HCT116 (cell line): ENCODE data around the gene NOC2L. TPM values are rescaled to one million over a fixed set of nuclear protein-coding genes. Genes with fewer than 3 reads are reported as not detected.
A peak's percentile ranks its signal among the peaks of the same experiment; 100 is the strongest.

Source experiments
- ATAC-seq: fragments of 200-7000 bp; cut with Tn5 transposase; 2 replicates; pipeline ENCODE4 v1.9.1; 2020; ENCODE audit warnings: mild to moderate bottlenecking, moderate library complexity
- BruUV-seq: library from RNA; stranded (reverse); fragments of 400-500 nt; replicated peaks from 2 replicates; lab custom pipeline; 2021; lab: Mats Ljungman, UMichigan
- CTCF ChIA-PET: fragments of 300-600 bp; sonication (Branson Sonifier 250); formaldehyde crosslinking; loops from one replicate; lab custom pipeline; 2021; ENCODE audit warnings: antibody characterized with exemption; lab: Charles Lee
- POLR2A ChIA-PET: fragments of 300-600, 350-600 bp; sonication (Branson Sonifier 250); formaldehyde crosslinking; loops from one replicate; lab custom pipeline; 2021; ENCODE audit warnings: antibody characterized with exemption; lab: Charles Lee
- RAD21 ChIA-PET, 2 experiments: fragments of 300-600 bp; sonication (Branson Sonifier 250); formaldehyde crosslinking; loops; one replicate each; lab custom pipeline; 2023; ENCODE audit warnings: low total read pairs in 2 of 2; ENCODE audit not compliant: uncharacterized antibody in 2 of 2, unreplicated experiment in 2 of 2, low non-redundant PET in 1 of 2; lab: Charles Lee
- DNase-seq: peaks from one replicate; pipeline ENCODE4 v3.0.0-alpha.2; 2010; ENCODE audit warnings: low read depth, low spot score
- H2AFZ ChIP-seq: fragments of 200-600 bp; shearing (Covaris generic), sonication (generic); 2 replicates; pipeline ENCODE4 v1.6.1; 2017; ENCODE audit warnings: low read depth, mixed run types, mixed read lengths, antibody characterized with exemption, low read length; ENCODE audit not compliant: poor library complexity, severe bottlenecking
- H3K27ac ChIP-seq: 2 replicates; pipeline ENCODE4 v1.5.1; 2012; ENCODE audit warnings: low read depth, low read length
- H3K27me3 ChIP-seq: fragments of 200-600 bp; sonication (generic); 2 replicates; pipeline ENCODE4 v1.6.1; 2016; ENCODE audit warnings: mixed run types, low read length, mixed read lengths; ENCODE audit not compliant: insufficient read depth
- H3K36me3 ChIP-seq, 2 experiments: fragments of 200-500 bp in 1 of 2; fragments of 200-600 bp in 1 of 2; sonication (Bioruptor generic) in 1 of 2; sonication (generic) in 1 of 2; 2 replicates each; pipeline versions ENCODE4 v1.5.1 to v1.6.1; 2014 to 2016; ENCODE audit warnings: low read length in 2 of 2, inconsistent platforms in 1 of 2, mixed read lengths in 1 of 2, mixed run types in 1 of 2; ENCODE audit not compliant: insufficient read depth in 2 of 2, control insufficient read depth in 1 of 2
- H3K4me1 ChIP-seq, 2 experiments: fragments of 200-600 bp in 1 of 2; sonication (generic) in 1 of 2; 2 replicates each; pipeline versions ENCODE4 v1.5.1 to v1.6.1; 2012 to 2017; ENCODE audit warnings: low read length in 2 of 2, inconsistent platforms in 1 of 2, mild to moderate bottlenecking in 1 of 2, mixed read lengths in 1 of 2, mixed run types in 1 of 2, moderate library complexity in 1 of 2; ENCODE audit not compliant: insufficient read depth in 2 of 2, control insufficient read depth in 1 of 2
- H3K4me2 ChIP-seq: fragments of 200-600 bp; sonication (generic); 2 replicates; pipeline ENCODE4 v1.6.1; 2017; ENCODE audit warnings: mixed run types, low read length, mixed read lengths
- H3K4me3 ChIP-seq, 2 experiments: fragments of 200-600 bp in 1 of 2; sonication (generic) in 1 of 2; replicated peaks in 1 of 2; 2 replicates each; pipeline ENCODE4 v1.5.1; 2011 to 2016; ENCODE audit warnings: low read length in 2 of 2, control low read depth in 1 of 2, low read depth in 1 of 2, mild to moderate bottlenecking in 1 of 2, mixed read lengths in 1 of 2, mixed run types in 1 of 2
- H3K79me2 ChIP-seq: fragments of 200-600 bp; sonication (generic); 2 replicates; pipeline ENCODE4 v1.6.1; 2017; ENCODE audit warnings: mild to moderate bottlenecking, mixed run types, low read length, moderate library complexity, mixed read lengths; ENCODE audit not compliant: insufficient read depth
- H3K9ac ChIP-seq: fragments of 200-600 bp; sonication (generic); 2 replicates; pipeline ENCODE4 v1.6.1; 2016; ENCODE audit warnings: low read length, mixed read lengths
- H3K9me2 ChIP-seq: fragments of 200-600 bp; sonication (generic), shearing (Covaris generic); 2 replicates; pipeline ENCODE4 v1.6.1; 2017; ENCODE audit warnings: mixed run types, mild to moderate bottlenecking, moderate library complexity; ENCODE audit not compliant: insufficient read depth
- H3K9me3 ChIP-seq, 2 experiments: fragments of 200-500 bp in 1 of 2; fragments of 200-600 bp in 1 of 2; sonication (Bioruptor generic) in 1 of 2; sonication (generic) in 1 of 2; 2 replicates each; pipeline ENCODE4 v1.6.1; 2014 to 2017; ENCODE audit warnings: low read length in 2 of 2, mixed read lengths in 2 of 2, inconsistent platforms in 1 of 2, low read depth in 1 of 2, mild to moderate bottlenecking in 1 of 2, mixed run types in 1 of 2, moderate library complexity in 1 of 2; ENCODE audit not compliant: control insufficient read depth in 1 of 2, insufficient read depth in 1 of 2
- H4K20me1 ChIP-seq: fragments of 200-600 bp; sonication (generic), shearing (Covaris generic); 2 replicates; pipeline ENCODE4 v1.6.1; 2017; ENCODE audit warnings: mixed run types, mild to moderate bottlenecking, moderate library complexity; ENCODE audit not compliant: insufficient read depth
- CBX3 ChIP-seq: IDR thresholded peaks from 2 replicates; pipeline ENCODE4 v1.6.1; 2012; ENCODE audit warnings: low read depth
- CEBPB ChIP-seq: IDR thresholded peaks from 2 replicates; pipeline ENCODE4 v1.6.1; 2012; ENCODE audit warnings: low read depth
- CTCF ChIP-seq, 3 experiments: fragments of 200-600 bp in 1 of 3; sonication (generic) in 1 of 3; IDR thresholded peaks in 2 of 3; conservative IDR thresholded peaks in 1 of 3; 2 replicates each; pipeline ENCODE4 v1.5.1; 2012 to 2017; ENCODE audit warnings: low read depth in 2 of 3, low read length in 2 of 3, antibody characterized with exemption in 1 of 3, borderline replicate concordance in 1 of 3, control low read depth in 1 of 3, mild to moderate bottlenecking in 1 of 3, mixed read lengths in 1 of 3, mixed run types in 1 of 3, moderate library complexity in 1 of 3; ENCODE audit not compliant: insufficient read depth in 1 of 3
- EGR1 ChIP-seq: IDR thresholded peaks from 2 replicates; pipeline ENCODE4 v1.6.1; 2012; ENCODE audit warnings: low read depth
- ELF1 ChIP-seq: IDR thresholded peaks from 2 replicates; pipeline ENCODE4 v1.6.1; 2012; ENCODE audit warnings: low read depth, borderline replicate concordance
- EZH2phosphoT487 ChIP-seq: fragments of 200-600 bp; IDR thresholded peaks from 2 replicates; pipeline ENCODE4 v1.6.1; 2018; ENCODE audit warnings: antibody characterized with exemption, borderline replicate concordance
- JUND ChIP-seq: IDR thresholded peaks from 2 replicates; pipeline ENCODE4 v1.6.1; 2012
- POLR2A ChIP-seq: IDR thresholded peaks from 2 replicates; pipeline ENCODE4 v1.7.0; 2011; ENCODE audit warnings: borderline replicate concordance; ENCODE audit not compliant: insufficient read depth, insufficient read length; ENCODE audit errors: extremely low read depth
- RAD21 ChIP-seq: IDR thresholded peaks from 2 replicates; pipeline ENCODE4 v1.6.1; 2012; ENCODE audit warnings: low read depth, mild to moderate bottlenecking
- SIN3A ChIP-seq: IDR thresholded peaks from 2 replicates; pipeline ENCODE4 v1.6.1; 2012; ENCODE audit warnings: low read depth
- SP1 ChIP-seq: IDR thresholded peaks from 2 replicates; pipeline ENCODE4 v1.6.1; 2012; ENCODE audit warnings: low read depth
- SRF ChIP-seq: IDR thresholded peaks from 2 replicates; pipeline ENCODE4 v1.6.1; 2012; ENCODE audit warnings: low read depth
- TCF7L2 ChIP-seq: IDR thresholded peaks from 2 replicates; pipeline ENCODE4 v1.7.0; 2011; ENCODE audit warnings: borderline replicate concordance, inconsistent platforms; ENCODE audit not compliant: insufficient read depth, insufficient read length; ENCODE audit errors: extremely low read depth
- ZFX ChIP-seq: fragments of 450-650 bp; IDR thresholded peaks from 2 replicates; pipeline ENCODE4 v1.6.1; 2017
- intact Hi-C: fragments of 100-400 bp; cut with micrococcal nuclease; formaldehyde crosslinking; loops from 2 replicates; pipeline ENCODE4 v1.10.0; 2022
- total RNA-seq: library from RNA; stranded (reverse); gene quantifications from one replicate; pipeline ENCODE4 v1.2.1, GENCODE V29; 2021; ENCODE audit not compliant: unreplicated experiment

The NOC2L gene
- total RNA-seq, 1 experiment from 2014 or later: 260 TPM

- peaks cover 4 to 19% of the 10 kb centered on the region in 2 experiments; a peak in 3 of 4 replicates for H3K36me3 ChIP-seq
- H3K4me2 ChIP-seq: peak overlapping the region; percentile 73
- TF ChIP-seq CTCF (IDR thresholded peaks at IDR 0.05 in 2 of 3, conservative IDR thresholded peaks at IDR 0.05 in 1 of 3; ENCODE audit: borderline replicate concordance in 1 of 3, insufficient read depth in 1 of 3, low read depth in 2 of 3, low read length in 2 of 3) (no peak), ELF1 (no peak), CEBPB (no peak), SIN3A (no peak), POLR2A (no peak), EGR1 (no peak), EZH2phosphoT487 (no peak), SRF (no peak), CBX3 (no peak), ZFX (no peak), RAD21 (no peak), TCF7L2 (no peak), JUND (no peak), SP1 (no peak)
- H3K9ac ChIP-seq: peak overlapping the region; percentile 44
- no peaks in the 10 kb centered on the region for H4K20me1 ChIP-seq
- no peaks in the 10 kb centered on the region for H3K9me3 ChIP-seq
- DNase-seq (no peak), ATAC-seq (peak; percentile 19)
- H3K9me2 ChIP-seq: no peaks in the 10 kb centered on the region
- H3K27me3 ChIP-seq: peaks cover 10% of the 10 kb centered on the region; the same call in 1 of the 2 replicates
- H3K79me2 ChIP-seq: no peaks in the 10 kb centered on the region
- H3K4me1 ChIP-seq: peaks cover 49 to 62% of the 10 kb centered on the region in 2 experiments
- no peak overlapping the region for H2AFZ ChIP-seq
- H3K4me3 ChIP-seq: peak overlapping the region; percentile 23 to 50; a peak in 3 of 4 replicates
- ChIA-PET RAD21 (interaction anchor here in 1 of 2 experiments (0.7 kb wide), 1 partner anchor 24 kb away, joined by 6 read pairs; no protein-coding TSS in a partner anchor), POLR2A (interaction anchor here (1.0 kb wide), 1 partner anchor 17 kb away, joined by 3 read pairs; the partner anchor contains the start of gene NOC2L), CTCF (no interaction called here)
- BruUV-seq: no TSS peak
- intact Hi-C loops: no loop called here
- H3K27ac ChIP-seq: peak overlapping the region; percentile 58; the same call in 1 of the 2 replicates
These were observed 16.6 kb downstream of the NOC2L start for GRCh38 chr1:942411-942821.
